ENCODE results near the gene ALOX12B. TPM values are rescaled to one million over a fixed set of nuclear protein-coding genes. Genes with fewer than 3 reads are reported as not detected.

Gene ALOX12B
- total and polyA plus RNA-seq, 2 of the 8 experiments (the other 6 are each of a cell fraction or from before 2014, with no cell fraction given): 0.86 TPM; not detected in 1

GRCh38 chr17:8091033-8091687, 3.6 kb upstream of the ALOX12B start (continued):
- TF ChIP-seq PHF8 (conservative IDR thresholded peaks at IDR 0.05; ENCODE audit: low read depth, low read length) (no peak), EZH2 (IDR thresholded peaks at IDR 0.05; ENCODE audit: low read depth, low read length, severe bottlenecking) (no peak), SIN3A (conservative IDR thresholded peaks at IDR 0.05 in 1 of 2, IDR thresholded peaks at IDR 0.05 in 1 of 2; ENCODE audit: low read depth in 1 of 2, low read length in 2 of 2) (no peak), BRCA1 (IDR thresholded peaks at IDR 0.05; ENCODE audit: low read depth, low read length) (no peak), EGR1 (IDR thresholded peaks at IDR 0.05; ENCODE audit: borderline replicate concordance, low read depth, low read length) (no peak), POU5F1 (IDR thresholded peaks at IDR 0.05; ENCODE audit: low read depth, low read length) (no peak), ZNF274 (IDR thresholded peaks at IDR 0.05; ENCODE audit: borderline replicate concordance, extremely low read depth, low read length) (no peak)
